GM23338 (cell line): ENCODE measurements around the gene HSD17B11. TPM values are rescaled to one million over a fixed set of nuclear protein-coding genes. Genes with fewer than 3 reads are reported as not detected.
A peak's percentile ranks its signal among the peaks of the same experiment; 100 is the strongest.

Experiments
- ATAC-seq: fragments of 200-7000 bp; cut with Tn5 transposase; 3 replicates; pipeline ENCODE4 v1.9.1; 2020
- DNase-seq: peaks from one replicate; pipeline ENCODE4 v3.0.0-alpha.2; 2015; ENCODE audit warnings: low spot score
- H2AFZ ChIP-seq: fragments of 200-600 bp; sonication (generic); 2 replicates; pipeline ENCODE4 v1.8.0; 2016; ENCODE audit warnings: antibody characterized with exemption, mild to moderate bottlenecking, moderate library complexity
- H3F3A ChIP-seq: fragments of 200-600 bp; sonication (generic); replicated peaks from 2 replicates; pipeline ENCODE4 v1.8.0; 2017; ENCODE audit warnings: antibody characterized with exemption, mixed run types, low read depth
- H3K27ac ChIP-seq: fragments of 200-600 bp; sonication (generic); 2 replicates; pipeline ENCODE4 v1.6.1; 2016; ENCODE audit warnings: low read depth
- H3K27me3 ChIP-seq: fragments of 200-600 bp; sonication (generic); 2 replicates; pipeline ENCODE4 v1.8.0; 2016; ENCODE audit warnings: mild to moderate bottlenecking, mixed run types, moderate library complexity; ENCODE audit not compliant: insufficient read depth
- H3K36me3 ChIP-seq: fragments of 200-600 bp; sonication (generic); 2 replicates; pipeline ENCODE4 v1.8.0; 2016; ENCODE audit warnings: mild to moderate bottlenecking; ENCODE audit not compliant: insufficient read depth
- H3K4me1 ChIP-seq: fragments of 200-600 bp; sonication (generic); 2 replicates; pipeline ENCODE4 v1.8.0; 2016; ENCODE audit warnings: mild to moderate bottlenecking, moderate library complexity; ENCODE audit not compliant: insufficient read depth
- H3K4me2 ChIP-seq: fragments of 200-600 bp; sonication (generic); 2 replicates; pipeline ENCODE4 v1.7.1; 2017; ENCODE audit warnings: mixed run types
- H3K4me3 ChIP-seq: fragments of 200-600 bp; sonication (generic); 2 replicates; pipeline ENCODE4 v1.6.1; 2016; ENCODE audit warnings: mixed run types
- H3K79me2 ChIP-seq: fragments of 200-600 bp; sonication (generic); replicated peaks from 2 replicates; pipeline ENCODE4 v1.8.0; 2017; ENCODE audit warnings: mild to moderate bottlenecking; ENCODE audit not compliant: insufficient read depth
- H3K9me2 ChIP-seq: fragments of 200-600 bp; sonication (generic); 2 replicates; pipeline ENCODE4 v1.8.0; 2017; ENCODE audit not compliant: insufficient read depth
- H4K20me1 ChIP-seq: fragments of 200-600 bp; sonication (generic); replicated peaks from 2 replicates; pipeline ENCODE4 v1.8.0; 2017; ENCODE audit warnings: mild to moderate bottlenecking; ENCODE audit not compliant: insufficient read depth
- H3K27ac Mint-ChIP-seq: 2 replicates; pipeline ENCODE4 v1.8.0; 2020; ENCODE audit warnings: inconsistent platforms, mild to moderate bottlenecking, moderate library complexity, mixed read lengths
- H3K27me3 Mint-ChIP-seq: 3 replicates; pipeline ENCODE4 v1.8.0; 2022; ENCODE audit warnings: low read depth, mild to moderate bottlenecking, moderate library complexity, mixed read lengths, inconsistent platforms; ENCODE audit not compliant: insufficient read depth, poor library complexity
- H3K36me3 Mint-ChIP-seq: 3 replicates; pipeline ENCODE4 v1.8.0; 2021; ENCODE audit warnings: low read depth, mild to moderate bottlenecking, inconsistent platforms, moderate library complexity, mixed read lengths
- H3K4me1 Mint-ChIP-seq: 3 replicates; pipeline ENCODE4 v1.8.0; 2020; ENCODE audit warnings: mild to moderate bottlenecking, inconsistent platforms, mixed read lengths
- H3K4me3 Mint-ChIP-seq: 3 replicates; pipeline ENCODE4 v1.8.0; 2021; ENCODE audit warnings: moderate library complexity, mild to moderate bottlenecking, inconsistent platforms, mixed read lengths
- H3K9me3 Mint-ChIP-seq: 3 replicates; pipeline ENCODE4 v1.8.0; 2020; ENCODE audit warnings: moderate library complexity, mild to moderate bottlenecking, inconsistent platforms, mixed read lengths
- CREB1 ChIP-seq: fragments of 250-450 bp; sonication (Bioruptor Pico); IDR thresholded peaks from 2 replicates; pipeline ENCODE4 v1.5.0; 2020; ENCODE audit warnings: low read depth, mild to moderate bottlenecking, moderate library complexity
- ETS1 ChIP-seq: IDR thresholded peaks from 2 replicates; pipeline ENCODE4 v1.6.1; 2016; ENCODE audit warnings: antibody characterized with exemption
- EZH2 ChIP-seq: fragments of 200-600 bp; sonication (generic); IDR thresholded peaks from one replicate; pipeline ENCODE4 v1.8.0; 2017; ENCODE audit warnings: antibody characterized with exemption, mild to moderate bottlenecking, low read depth; ENCODE audit not compliant: unreplicated experiment
- EZH2phosphoT487 ChIP-seq: fragments of 200-600 bp; sonication (generic); IDR thresholded peaks from one replicate; pipeline ENCODE4 v1.8.1; 2018; ENCODE audit warnings: antibody characterized with exemption; ENCODE audit not compliant: unreplicated experiment
- JUNB ChIP-seq: IDR thresholded peaks from one replicate; pipeline ENCODE4 v1.6.1; 2016; ENCODE audit warnings: antibody characterized with exemption; ENCODE audit not compliant: unreplicated experiment
- NANOG ChIP-seq: IDR thresholded peaks from 2 replicates; pipeline ENCODE4 v1.6.1; 2016; ENCODE audit warnings: antibody characterized with exemption, borderline replicate concordance
- POLR2AphosphoS5 ChIP-seq: IDR thresholded peaks from 2 replicates; pipeline ENCODE4 v1.6.1; 2016; ENCODE audit warnings: antibody characterized with exemption, low read depth
- REST ChIP-seq: IDR thresholded peaks from one replicate; pipeline ENCODE4 v1.6.1; 2018; ENCODE audit warnings: antibody characterized with exemption; ENCODE audit not compliant: unreplicated experiment
- STAT1 ChIP-seq: IDR thresholded peaks from one replicate; pipeline ENCODE4 v1.6.1; 2016; ENCODE audit warnings: antibody characterized with exemption; ENCODE audit not compliant: unreplicated experiment
- ZNF114 ChIP-seq: fragments of 250-450 bp; sonication (Bioruptor Pico); IDR thresholded peaks from 2 replicates; pipeline ENCODE4 v1.5.0; 2020; ENCODE audit warnings: mild to moderate bottlenecking, moderate library complexity
- ZNF331 ChIP-seq: fragments of 250-450 bp; sonication (Bioruptor Pico); IDR thresholded peaks from 2 replicates; pipeline ENCODE4 v1.5.0; 2020; ENCODE audit warnings: low read depth, mild to moderate bottlenecking, moderate library complexity
- ZNF462 ChIP-seq: fragments of 250-450 bp; sonication (Bioruptor Pico); IDR thresholded peaks from 2 replicates; pipeline ENCODE4 v1.5.0; 2020; ENCODE audit warnings: mild to moderate bottlenecking, moderate library complexity
- polyA plus RNA-seq: library from polyadenylated mRNA; unstranded; fragments of >200 nt; fragmentation: Nextera tagmentation; extraction: Ambion mirVana; gene quantifications from 2 replicates; pipeline ENCODE4 v1.2.1, GENCODE V29; 2016
- total RNA-seq: library from RNA; depleted of rRNA; stranded (reverse); fragments of >200 nt; shearing (Covaris generic); gene quantifications from 2 replicates; pipeline ENCODE4 v1.2.3, GENCODE V29; 2014
- TF ChIP-seq, protein P1 (sequence below), 2 experiments: fragments of 200-600 bp in 1 of 2; sonication (generic) in 1 of 2; conservative IDR thresholded peaks; 2 replicates each; pipeline versions ENCODE4 v1.5.1 to v1.6.1; 2016 to 2017; ENCODE audit warnings: antibody characterized with exemption in 2 of 2, low read depth in 2 of 2, mild to moderate bottlenecking in 2 of 2, moderate library complexity in 1 of 2

Gene HSD17B11
- total and polyA plus RNA-seq, 2 experiments from 2014 or later, result 9.7 to 14.8 TPM

GRCh38 chr4:87423317-87424098 lies 32.5 kb upstream of the HSD17B11 start:
- Mint-ChIP-seq H3K4me3 (peak overlapping the region; percentile 95), H3K9me3 (peaks cover 4% of the 10 kb centered on the region), H3K27ac (peak overlapping the region; percentile 51; the same call in 1 of the 2 replicates), H3K36me3 (peaks cover 3% of the 10 kb centered on the region; the same call in 2 of the 3 replicates), H3K4me1 (peaks cover 32% of the 10 kb centered on the region), H3K27me3 (peaks cover 4% of the 10 kb centered on the region)
- DNase-seq (no peak), ATAC-seq (no peak)
- Histone ChIP-seq H3K27me3 (no peaks in the 10 kb centered on the region), H3K4me2 (peak overlapping the region; percentile 92), H3F3A (0 out of 2 replicates have a peak, but pooled peaks cover 3% of the 10 kb centered on the region), H3K4me3 (peak overlapping the region; percentile 78), H4K20me1 (peaks cover 3% of the 10 kb centered on the region; the same call in 1 of the 2 replicates), H3K36me3 (no peaks in the 10 kb centered on the region), H3K4me1 (peaks cover 24% of the 10 kb centered on the region), H3K27ac (no peak overlapping the region), H3K79me2 (peaks cover 58% of the 10 kb centered on the region), H3K9me2 (no peaks in the 10 kb centered on the region), H2AFZ (no peak overlapping the region)
- TF ChIP-seq EZH2, result no peak
- no peak for TF ChIP-seq STAT1
- TF ChIP-seq ETS1, result no peak
- TF ChIP-seq ZNF462, result no peak
- no peak for TF ChIP-seq CREB1 (CRISPR knock-in tag)
- no peak for TF ChIP-seq ZNF114 (CRISPR knock-in tag)
- TF ChIP-seq POLR2AphosphoS5, result no peak
- TF ChIP-seq ZNF331, result no peak
- TF ChIP-seq REST, result no peak
- no peak for TF ChIP-seq NANOG
- no peak for TF ChIP-seq EZH2phosphoT487
- TF ChIP-seq, protein P1, sequence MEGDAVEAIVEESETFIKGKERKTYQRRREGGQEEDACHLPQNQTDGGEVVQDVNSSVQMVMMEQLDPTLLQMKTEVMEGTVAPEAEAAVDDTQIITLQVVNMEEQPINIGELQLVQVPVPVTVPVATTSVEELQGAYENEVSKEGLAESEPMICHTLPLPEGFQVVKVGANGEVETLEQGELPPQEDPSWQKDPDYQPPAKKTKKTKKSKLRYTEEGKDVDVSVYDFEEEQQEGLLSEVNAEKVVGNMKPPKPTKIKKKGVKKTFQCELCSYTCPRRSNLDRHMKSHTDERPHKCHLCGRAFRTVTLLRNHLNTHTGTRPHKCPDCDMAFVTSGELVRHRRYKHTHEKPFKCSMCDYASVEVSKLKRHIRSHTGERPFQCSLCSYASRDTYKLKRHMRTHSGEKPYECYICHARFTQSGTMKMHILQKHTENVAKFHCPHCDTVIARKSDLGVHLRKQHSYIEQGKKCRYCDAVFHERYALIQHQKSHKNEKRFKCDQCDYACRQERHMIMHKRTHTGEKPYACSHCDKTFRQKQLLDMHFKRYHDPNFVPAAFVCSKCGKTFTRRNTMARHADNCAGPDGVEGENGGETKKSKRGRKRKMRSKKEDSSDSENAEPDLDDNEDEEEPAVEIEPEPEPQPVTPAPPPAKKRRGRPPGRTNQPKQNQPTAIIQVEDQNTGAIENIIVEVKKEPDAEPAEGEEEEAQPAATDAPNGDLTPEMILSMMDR (conservative IDR thresholded peaks at IDR 0.05; ENCODE audit: low read depth in 2 of 2), result no peak
- no peak for TF ChIP-seq JUNB
